B cell (primary cell): ENCODE measurements around the gene CARD10.

ENCODE experiments used
- CTCF ChIP-seq: fragments of 200-600 bp; IDR thresholded peaks from one replicate; pipeline ENCODE4 v1.8.0; 2022; ENCODE audit warnings: antibody characterized with exemption, mild to moderate bottlenecking
- EZH2 ChIP-seq: IDR thresholded peaks from 2 replicates; pipeline ENCODE4 v1.6.1; 2012; ENCODE audit warnings: borderline replicate concordance, low read depth, mild to moderate bottlenecking, moderate library complexity, low read length; ENCODE audit not compliant: insufficient read depth, poor library complexity, severe bottlenecking

GRCh38 chr22:37556710-37557109 lies 37.5 kb upstream of the CARD10 start:
- TF ChIP-seq CTCF (no peak), EZH2 (no peak)
